GM19035 (cell line): ENCODE results near the gene SLC35F4.
"Not testable (repeated sequence)": the region's sequence is repeated elsewhere in the genome, so short reads cannot be mapped to it uniquely, and the experiment has no call there.

Source experiments
- ATAC-seq: cut with Tn5 transposase; IDR thresholded peaks from one replicate; pipeline ENCODE4 v1.9.1; 2021; ENCODE audit not compliant: unreplicated experiment

SLC35F4 gene

DNA sequence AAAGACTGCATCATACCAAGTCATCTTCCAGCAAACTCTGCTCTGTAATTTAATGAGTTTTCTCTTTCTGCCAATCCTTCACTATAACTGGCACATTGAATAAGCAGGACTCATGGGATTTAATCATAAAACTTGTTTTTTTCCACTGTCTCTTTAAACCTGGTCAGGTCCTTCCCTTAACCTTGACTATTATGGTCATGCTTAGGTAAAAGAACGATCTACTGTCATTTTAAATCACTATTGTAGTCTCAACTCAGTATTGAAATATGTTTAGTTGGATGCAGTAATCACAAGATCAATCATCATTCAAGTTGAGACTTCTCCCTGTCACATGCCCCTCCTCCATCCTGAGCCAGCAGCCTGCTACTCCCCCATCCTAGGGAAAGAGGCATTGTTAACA lies 56.1 kb downstream of the SLC35F4 start:
- no peak for ATAC-seq

- ATAC-seq, result no peak
Measured at GRCh38 chr14:57797160-57797559, 68.7 kb downstream of the SLC35F4 start.

DNA sequence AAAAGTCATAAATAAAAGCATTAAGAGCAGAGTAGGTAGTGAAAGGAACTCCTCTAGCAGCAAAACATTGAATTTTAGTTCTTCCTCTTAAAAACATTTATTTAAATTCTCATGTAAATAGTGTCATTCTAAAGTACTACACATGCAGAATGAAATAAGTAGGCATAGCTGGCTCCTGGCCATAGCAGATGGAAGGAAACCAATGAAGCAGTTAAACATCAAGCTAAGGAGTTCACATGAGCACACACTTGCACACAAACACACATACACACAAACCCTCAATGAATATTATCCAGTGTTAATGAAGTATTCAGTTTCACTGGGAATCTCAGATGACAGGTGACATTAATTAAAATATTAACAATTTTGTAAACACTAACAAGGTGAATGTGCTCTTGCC lies 69.3 kb downstream of the SLC35F4 start:
- ATAC-seq, result no peak

GRCh38 chr14:57785058-57785457 lies 80.8 kb downstream of the SLC35F4 start:
- no peak for ATAC-seq

- no peak for ATAC-seq
Measured at GRCh38 chr14:57771801-57772200, 94.1 kb downstream of the SLC35F4 start.

DNA sequence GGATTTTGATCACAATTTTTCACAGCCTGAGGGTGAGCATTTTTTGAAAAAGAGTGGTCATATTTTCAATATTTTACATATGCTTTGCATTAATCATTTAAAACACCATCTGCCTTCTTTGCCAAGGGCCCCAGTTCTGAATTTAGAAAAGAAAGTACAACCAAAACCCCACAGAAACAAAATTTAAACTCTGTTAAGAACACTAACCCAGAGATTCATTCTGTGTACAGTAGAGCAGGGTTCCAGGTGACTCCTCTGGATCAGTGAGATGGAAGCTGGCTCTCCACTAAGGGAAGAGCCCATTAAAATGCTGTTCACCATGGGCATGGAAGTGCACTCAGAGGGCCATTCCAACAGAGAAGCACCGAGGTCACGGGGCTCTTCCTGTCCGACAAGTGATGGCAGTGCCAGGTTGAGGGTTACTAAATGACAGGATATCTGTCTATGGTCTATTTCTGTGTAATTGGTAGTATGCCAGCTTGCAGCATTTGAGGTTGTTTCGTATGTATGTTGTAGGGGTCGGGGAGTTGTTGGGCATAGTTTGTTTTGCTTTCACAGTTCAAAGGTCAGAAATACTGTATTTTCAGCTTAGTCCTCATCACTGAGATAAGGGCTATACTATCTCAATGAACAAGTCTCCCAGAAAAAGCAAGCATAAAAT lies 95.9 kb downstream of the SLC35F4 start:
- no peak for ATAC-seq

DNA sequence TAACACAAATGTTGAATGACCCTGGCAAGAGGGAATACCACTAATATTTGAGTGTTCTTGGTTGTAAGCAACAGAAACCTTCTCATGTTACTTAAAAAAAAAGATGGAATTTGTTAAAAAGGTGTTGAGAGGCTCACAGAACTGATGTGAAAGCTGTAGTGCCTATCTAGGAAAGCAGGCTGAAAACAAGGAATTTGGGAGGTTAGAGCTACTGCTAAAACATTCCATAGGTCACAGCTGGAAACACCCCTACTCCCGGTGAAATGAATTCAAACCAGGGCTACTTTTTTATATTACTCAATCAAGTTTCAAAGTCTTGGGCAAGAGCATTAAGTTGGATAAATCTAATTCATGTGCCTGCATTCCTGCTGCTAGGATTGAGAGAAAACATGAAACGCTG lies 104.1 kb downstream of the SLC35F4 start:
- ATAC-seq, result no peak

DNA sequence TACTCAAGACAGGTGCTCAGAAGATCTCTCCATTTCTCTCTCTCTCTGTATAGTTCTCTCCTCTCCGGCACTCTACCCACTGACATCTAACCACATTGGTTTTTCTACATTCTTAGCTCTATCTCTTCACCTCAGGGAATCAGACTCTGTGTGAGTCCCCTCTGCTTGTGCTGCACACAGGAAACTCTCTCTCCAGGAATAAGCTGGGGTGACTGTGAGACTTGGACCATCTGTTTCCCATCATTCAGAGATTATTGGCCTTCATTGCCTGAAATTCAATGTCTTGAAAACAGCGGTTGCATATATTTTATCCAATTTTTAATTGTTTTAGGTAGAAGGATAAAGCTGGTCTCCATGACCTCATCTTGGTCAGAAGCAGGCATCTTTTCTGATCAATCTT lies 105.0 kb downstream of the SLC35F4 start:
- no peak for ATAC-seq

DNA sequence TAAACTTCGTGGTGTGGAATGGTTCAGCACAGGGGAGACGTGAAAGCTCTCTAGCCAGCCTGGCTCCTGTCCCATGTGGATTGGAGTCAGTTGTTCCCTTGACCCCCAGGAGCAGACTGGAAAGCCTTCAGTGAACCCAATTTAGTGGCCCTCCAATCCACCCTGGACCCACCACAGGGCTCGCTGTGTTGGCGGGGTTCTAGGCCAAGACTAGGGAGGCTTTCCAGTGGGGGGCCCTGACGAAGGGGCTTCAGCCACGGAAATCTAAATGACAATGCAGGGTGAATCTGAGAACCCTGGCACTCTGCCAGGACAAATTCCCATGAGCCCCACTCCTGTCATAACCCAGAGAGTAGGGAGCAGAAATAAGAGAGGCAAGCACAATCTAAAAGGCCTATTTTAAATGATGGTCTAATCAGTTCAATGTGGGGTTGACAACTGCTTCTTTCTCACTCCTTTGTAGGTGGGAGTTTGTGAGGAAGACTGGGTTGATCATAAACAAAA lies 110.8 kb downstream of the SLC35F4 start:
- ATAC-seq, result no peak

DNA sequence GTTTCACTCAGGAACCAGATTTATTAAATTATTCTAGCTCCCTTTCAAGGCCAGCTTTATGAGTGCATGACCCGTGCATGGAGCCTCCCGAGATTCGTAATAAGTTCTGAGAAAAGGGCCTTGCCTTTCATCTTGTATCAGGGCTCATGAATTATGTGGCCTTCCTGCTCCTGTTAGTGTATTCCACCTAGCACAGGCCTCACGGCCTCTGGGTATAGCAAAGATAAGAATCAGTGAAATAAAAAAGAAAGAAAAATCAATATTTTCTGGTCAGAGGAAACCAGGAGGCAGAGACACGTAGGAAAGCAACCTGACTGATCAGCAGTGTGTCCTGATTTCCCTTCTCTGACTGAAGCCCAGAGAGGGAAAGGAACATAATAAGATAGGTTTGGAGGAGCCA lies 111.4 kb downstream of the SLC35F4 start:
- no peak for ATAC-seq

GRCh38 chr14:57753821-57754220 lies 112.1 kb downstream of the SLC35F4 start:
- ATAC-seq, result no peak

DNA sequence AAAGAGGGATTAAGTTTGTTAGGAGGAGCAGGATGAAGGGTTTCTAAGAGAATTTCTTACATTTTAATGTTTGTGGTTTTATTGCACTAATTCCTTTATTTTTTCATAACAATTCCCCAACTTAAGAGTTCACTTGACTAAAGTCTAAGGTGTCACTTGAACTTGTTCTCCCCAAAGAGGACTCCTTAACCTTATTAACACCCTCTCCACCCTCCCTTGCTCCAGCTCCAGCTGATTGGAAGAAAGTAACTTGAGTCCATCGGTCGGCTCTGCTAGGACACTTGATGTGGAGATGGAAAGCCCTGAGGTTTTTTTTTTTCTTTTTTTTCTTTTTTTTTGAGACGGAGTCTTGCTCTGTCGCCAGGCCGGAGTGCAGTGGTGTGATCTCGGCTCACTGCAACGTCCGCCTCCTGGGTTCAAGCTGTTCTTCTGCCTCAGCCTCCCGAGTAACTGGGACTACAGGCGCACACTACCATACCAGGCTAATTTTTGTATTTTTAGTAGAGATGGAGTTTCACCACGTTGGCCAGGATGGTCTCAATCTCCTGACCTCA lies 113.7 kb downstream of the SLC35F4 start:
- ATAC-seq, result not testable (repeated sequence)

- ATAC-seq, result no peak
Measured at GRCh38 chr14:57751400-57751799, 114.5 kb downstream of the SLC35F4 start.

DNA sequence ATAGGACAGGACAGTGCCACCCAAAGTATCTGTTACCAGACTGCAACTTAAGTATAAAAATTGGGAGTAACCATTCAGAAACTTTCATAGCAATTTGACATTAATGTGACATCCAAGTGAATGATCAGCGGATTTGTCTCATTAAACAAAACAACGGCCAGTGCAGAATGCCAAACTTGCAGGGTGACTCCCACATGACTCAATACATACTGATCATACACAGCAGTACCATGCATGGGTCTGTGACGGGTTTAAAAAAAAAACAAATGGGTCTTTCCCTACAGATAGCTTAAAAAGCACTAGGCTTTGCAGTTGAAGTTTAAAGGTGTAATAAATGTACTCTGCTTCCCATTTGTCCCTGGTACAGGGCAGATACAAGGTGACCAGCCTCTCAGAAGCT lies 116.6 kb downstream of the SLC35F4 start:
- ATAC-seq, result no peak

DNA sequence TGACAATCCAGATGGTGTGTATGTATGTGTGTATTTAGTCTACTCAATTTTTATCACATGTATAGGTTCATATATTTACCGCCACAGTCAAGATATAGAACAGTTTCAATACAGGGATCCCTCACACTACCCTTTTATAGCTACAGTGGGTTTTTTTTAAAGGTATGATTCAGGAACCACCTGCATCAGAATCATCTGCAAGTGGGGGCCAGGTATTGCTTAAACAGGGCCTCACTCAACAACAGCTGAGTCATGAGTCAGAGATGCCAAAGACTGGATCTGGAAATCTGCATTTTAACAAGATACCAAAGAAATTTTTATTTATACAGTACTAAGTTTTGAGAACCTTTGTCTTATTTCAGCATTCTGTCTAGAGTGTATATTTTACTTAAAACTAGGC lies 117.6 kb downstream of the SLC35F4 start:
- ATAC-seq, result no peak

DNA sequence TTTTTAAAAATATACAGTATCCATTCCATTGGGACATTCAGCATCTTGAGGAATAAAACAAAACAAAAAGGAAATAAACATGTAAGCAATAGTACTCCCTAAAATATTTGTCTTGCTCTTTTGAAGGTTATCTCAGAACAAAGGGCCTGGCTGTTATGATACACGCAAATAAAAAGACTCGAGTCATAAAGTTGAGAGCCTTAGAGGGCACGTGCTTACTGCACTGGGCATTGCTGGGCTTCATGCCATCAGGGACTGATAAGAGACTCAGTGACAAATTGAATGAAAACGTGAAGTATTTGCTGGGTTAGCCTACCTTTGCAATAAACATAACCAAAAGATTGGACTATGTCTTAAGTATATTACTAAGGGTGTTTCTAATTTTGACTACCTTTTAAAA lies 118.9 kb downstream of the SLC35F4 start:
- ATAC-seq, result no peak

- no peak for ATAC-seq
Measured at GRCh38 chr14:57746563-57746962, 119.3 kb downstream of the SLC35F4 start.

DNA sequence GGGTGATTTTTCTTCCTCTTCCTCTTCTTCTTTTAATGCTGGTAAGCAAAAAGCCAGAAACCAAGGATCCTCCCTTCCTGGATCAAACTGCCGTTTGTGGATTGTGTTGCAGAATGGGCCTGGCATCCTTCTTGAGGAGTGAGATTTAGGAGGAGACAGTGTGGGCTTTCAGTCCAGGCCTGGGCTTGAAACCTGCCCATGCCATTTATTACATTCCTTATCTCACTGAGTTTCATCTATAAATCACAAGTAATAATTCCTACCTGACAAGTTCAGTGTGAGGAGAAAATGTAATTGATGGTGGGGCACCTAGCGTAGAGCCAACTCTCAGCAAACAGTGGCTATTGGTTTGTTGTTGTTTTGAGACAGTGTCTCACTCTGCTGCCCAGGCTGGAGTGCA lies 126.4 kb downstream of the SLC35F4 start:
- no peak for ATAC-seq

- ATAC-seq, result no peak
Measured at GRCh38 chr14:57737598-57737997, 128.3 kb downstream of the SLC35F4 start.

GRCh38 chr14:57736391-57736790 lies 129.5 kb downstream of the SLC35F4 start:
- no peak for ATAC-seq

DNA sequence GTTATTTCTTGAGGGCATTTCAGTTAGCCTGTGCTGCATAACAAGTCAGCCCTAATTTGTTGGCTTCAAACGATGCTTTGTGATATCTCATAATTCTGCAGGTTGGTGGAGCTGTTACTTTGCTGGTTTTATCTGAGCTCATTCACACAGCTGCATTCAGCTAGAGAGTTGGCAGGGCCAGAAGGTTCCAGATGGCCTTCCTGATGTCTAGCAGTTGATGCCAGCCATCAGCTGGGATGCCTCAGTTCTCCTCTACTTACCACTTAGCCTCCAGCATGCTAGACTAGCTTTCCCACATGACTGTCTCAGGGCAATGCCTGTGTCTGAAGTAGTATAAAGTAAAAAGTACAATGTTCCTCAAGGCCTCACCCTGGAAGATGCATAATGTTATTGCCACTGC lies 130.6 kb downstream of the SLC35F4 start:
- no peak for ATAC-seq

GRCh38 chr14:57732463-57733285 lies 133.2 kb downstream of the SLC35F4 start:
- ATAC-seq, result no peak
